Nephron (organoid): ENCODE data around the gene ST6GALNAC3.
"Not testable (repeated sequence)": the region's sequence is repeated elsewhere in the genome, so short reads cannot be mapped to it uniquely, and the experiment has no call there.

ENCODE experiments used
- H3K27ac Mint-ChIP-seq, 3 experiments: 2 replicates each; pipeline ENCODE4 v1.8.0; 2020; ENCODE audit warnings: mixed read lengths in 3 of 3, mild to moderate bottlenecking in 2 of 3, moderate library complexity in 1 of 3
- H3K27me3 Mint-ChIP-seq: 2 replicates; pipeline ENCODE4 v1.8.0; 2021; ENCODE audit warnings: low read depth, mild to moderate bottlenecking, moderate library complexity, mixed read lengths
- H3K36me3 Mint-ChIP-seq: 2 replicates; pipeline ENCODE4 v1.8.0; 2020; ENCODE audit warnings: low read depth, mixed read lengths
- H3K4me1 Mint-ChIP-seq: 2 replicates; pipeline ENCODE4 v1.8.0; 2020; ENCODE audit warnings: mixed read lengths
- H3K4me3 Mint-ChIP-seq, 3 experiments: 2 replicates each; pipeline ENCODE4 v1.8.0; 2020; ENCODE audit warnings: mild to moderate bottlenecking in 3 of 3, mixed read lengths in 3 of 3, moderate library complexity in 2 of 3
- H3K9me3 Mint-ChIP-seq: 2 replicates; pipeline ENCODE4 v1.8.0; 2020; ENCODE audit warnings: mixed read lengths
- CTCF ChIP-seq, 3 experiments: fragments of 200-600 bp; sonication (generic); IDR thresholded peaks; one replicate each; pipeline ENCODE4 v1.5.0; 2021; ENCODE audit warnings: antibody characterized with exemption in 3 of 3; ENCODE audit not compliant: unreplicated experiment in 3 of 3

ST6GALNAC3 gene

GRCh38 chr1:76049498-76049897 lies 25.0 kb upstream of the ST6GALNAC3 start:
- Mint-ChIP-seq H3K9me3 (no peaks in the 10 kb centered on the region), H3K4me1 (peaks cover 29% of the 10 kb centered on the region), H3K27me3 (no peaks in the 10 kb centered on the region), H3K4me3 (no peak overlapping the region), H3K27ac (no peak overlapping the region), H3K36me3 (no peaks in the 10 kb centered on the region)
- TF ChIP-seq CTCF (IDR thresholded peaks at IDR 0.05; ENCODE audit: unreplicated experiment in 3 of 3), result no peak

GRCh38 chr1:76050073-76050472 lies 24.5 kb upstream of the ST6GALNAC3 start:
- H3K27ac Mint-ChIP-seq, H3K9me3 Mint-ChIP-seq, H3K27me3 Mint-ChIP-seq, H3K4me3 Mint-ChIP-seq, H3K36me3 Mint-ChIP-seq: not testable (repeated sequence)
- H3K4me1 Mint-ChIP-seq, result peaks cover 29% of the 10 kb centered on the region

- Mint-ChIP-seq H3K4me1 (peaks cover 27% of the 10 kb centered on the region), H3K27ac (peak overlapping the region; percentile 11 to 40 (median 36)), H3K9me3 (no peaks in the 10 kb centered on the region), H3K36me3 (peaks cover 4% of the 10 kb centered on the region), H3K4me3 (no peak overlapping the region), H3K27me3 (no peaks in the 10 kb centered on the region)
- no peak for TF ChIP-seq CTCF (IDR thresholded peaks at IDR 0.05; ENCODE audit: unreplicated experiment in 3 of 3)
These were observed 21.5 kb upstream of the ST6GALNAC3 start for GRCh38 chr1:76053021-76053420.

- Mint-ChIP-seq H3K4me3 (no peak overlapping the region), H3K36me3 (peaks cover 4% of the 10 kb centered on the region), H3K4me1 (peaks cover 26% of the 10 kb centered on the region), H3K27me3 (no peaks in the 10 kb centered on the region), H3K27ac (peak overlapping the region; percentile 16 to 27 (median 23)), H3K9me3 (no peaks in the 10 kb centered on the region)
- no peak for TF ChIP-seq CTCF (IDR thresholded peaks at IDR 0.05; ENCODE audit: unreplicated experiment in 3 of 3)
These were observed 20.2 kb upstream of the ST6GALNAC3 start for GRCh38 chr1:76054359-76054758.

GRCh38 chr1:76055987-76056386 lies 18.6 kb upstream of the ST6GALNAC3 start:
- Mint-ChIP-seq H3K9me3 (no peaks in the 10 kb centered on the region), H3K4me1 (peaks cover 26% of the 10 kb centered on the region), H3K4me3 (no peak overlapping the region), H3K27me3 (no peaks in the 10 kb centered on the region), H3K36me3 (peaks cover 4% of the 10 kb centered on the region), H3K27ac (no peak overlapping the region)
- no peak for TF ChIP-seq CTCF (IDR thresholded peaks at IDR 0.05; ENCODE audit: unreplicated experiment in 3 of 3)

GRCh38 chr1:76059451-76059850 lies 15.1 kb upstream of the ST6GALNAC3 start:
- H3K4me3 Mint-ChIP-seq, result no peak overlapping the region
- peaks cover 3% of the 10 kb centered on the region for H3K4me1 Mint-ChIP-seq
- H3K9me3 Mint-ChIP-seq, result no peaks in the 10 kb centered on the region
- peaks cover 4% of the 10 kb centered on the region for H3K36me3 Mint-ChIP-seq
- TF ChIP-seq CTCF (IDR thresholded peaks at IDR 0.05; ENCODE audit: unreplicated experiment in 3 of 3), result no peak
- no peaks in the 10 kb centered on the region for H3K27me3 Mint-ChIP-seq
- peak overlapping the region; percentile 15 to 90 (median 32) for H3K27ac Mint-ChIP-seq
